ENCODE data around the gene COL3A1. TPM values are rescaled to one million over a fixed set of nuclear protein-coding genes. Genes with fewer than 3 reads are reported as not detected.
A peak's percentile ranks its signal among the peaks of the same experiment; 100 is the strongest.

COL3A1 gene
- total RNA-seq, 1 donor from 2014 or later: 123 TPM

GRCh38 chr2:188978291-188979081 lies 4.3 kb downstream of the COL3A1 start:
- Histone ChIP-seq H3K27ac (peak overlapping the region; percentile 91), H3K9me3 (no peaks in the 10 kb centered on the region), H3K36me3 (no peaks in the 10 kb centered on the region), H3K4me1 (no peaks in the 10 kb centered on the region), H3K4me3 (peak overlapping the region; percentile 37 to 55), H3K27me3 (no peaks in the 10 kb centered on the region)
- intact Hi-C loops (cut with DNase I): loop anchor here (5.0 kb wide), 1 partner anchor 191 kb away; no protein-coding TSS in a partner anchor
- no peak for DNase-seq (ENCODE audit: extremely low spot score in 2 of 2)
- peak in 1 of 2 donors; percentile 55 for TF ChIP-seq POLR2AphosphoS5 (IDR thresholded peaks at IDR 0.05; ENCODE audit: insufficient read depth in 1 of 2, low read depth in 1 of 2)
- peak in 1 of 3 experiments; percentile 31 for TF ChIP-seq CTCF (IDR thresholded peaks at IDR 0.05)
- no peak for TF ChIP-seq POLR2A (IDR thresholded peaks at IDR 0.05)

GRCh38 chr2:188979187-188980114 lies 5.3 kb downstream of the COL3A1 start:
- DNase-seq (ENCODE audit: extremely low spot score in 2 of 2): no peak
- H3K4me1 ChIP-seq: peaks cover 7% of the 10 kb centered on the region
- H3K27ac ChIP-seq: peak overlapping the region; percentile 91
- H3K27me3 ChIP-seq: no peaks in the 10 kb centered on the region
- H3K9me3 ChIP-seq: no peaks in the 10 kb centered on the region
- intact Hi-C loops (cut with DNase I): loop anchor here (5.0 kb wide), 1 partner anchor 192 kb away; no protein-coding TSS in a partner anchor
- H3K36me3 ChIP-seq: no peaks in the 10 kb centered on the region
- TF ChIP-seq POLR2A (IDR thresholded peaks at IDR 0.05) (no peak), POLR2AphosphoS5 (IDR thresholded peaks at IDR 0.05; ENCODE audit: insufficient read depth in 1 of 2, low read depth in 1 of 2) (no peak), CTCF (IDR thresholded peaks at IDR 0.05) (peak in 1 of 3 experiments; percentile 16)
- peak overlapping the region; percentile 20 to 55 for H3K4me3 ChIP-seq

GRCh38 chr2:188983427-188984064 lies 9.4 kb downstream of the COL3A1 start:
- TF ChIP-seq POLR2AphosphoS5 (IDR thresholded peaks at IDR 0.05; ENCODE audit: insufficient read depth in 1 of 2, low read depth in 1 of 2) (no peak), POLR2A (IDR thresholded peaks at IDR 0.05) (no peak), CTCF (IDR thresholded peaks at IDR 0.05) (peak in 1 of 3 experiments; percentile 33)
- peaks cover 27% of the 10 kb centered on the region for H3K4me1 ChIP-seq
- peak overlapping the region in 1 of 2 donors; percentile 55 for H3K4me3 ChIP-seq
- H3K27me3 ChIP-seq: no peaks in the 10 kb centered on the region
- H3K27ac ChIP-seq: peak overlapping the region; percentile 91
- peaks cover 0 to 15% of the 10 kb centered on the region in 2 donors for H3K36me3 ChIP-seq
- no peak for DNase-seq (ENCODE audit: extremely low spot score in 2 of 2)
- intact Hi-C loops (cut with DNase I): no loop called here
- no peaks in the 10 kb centered on the region for H3K9me3 ChIP-seq

- Histone ChIP-seq H3K4me1 (peaks cover 27% of the 10 kb centered on the region), H3K27ac (peak overlapping the region; percentile 91)
- intact Hi-C loops (cut with DNase I): no loop called here
Observed at GRCh38 chr2:188984065-188984491, 9.9 kb downstream of the COL3A1 start.

More at GRCh38 chr2:188984065-188984491, 9.9 kb downstream of the COL3A1 start:
- TF ChIP-seq CTCF (IDR thresholded peaks at IDR 0.05): peak in 2 of 3 experiments; percentile 30 to 46
- no peak for TF ChIP-seq POLR2AphosphoS5 (IDR thresholded peaks at IDR 0.05; ENCODE audit: insufficient read depth in 1 of 2, low read depth in 1 of 2)
- TF ChIP-seq POLR2A (IDR thresholded peaks at IDR 0.05): no peak
- Histone ChIP-seq H3K4me3 (no peak overlapping the region), H3K27me3 (no peaks in the 10 kb centered on the region), H3K9me3 (no peaks in the 10 kb centered on the region), H3K36me3 (peaks cover under 1 to 20% of the 10 kb centered on the region in 2 donors)
- DNase-seq (ENCODE audit: extremely low spot score in 2 of 2): no peak

All from vagina (tissue), 2 donors.